HT1080 (cell line): ENCODE measurements around the gene IL18RAP. TPM values are rescaled to one million over a fixed set of nuclear protein-coding genes. Genes with fewer than 3 reads are reported as not detected.

ENCODE experiments used
- DNase-seq: peaks from one replicate; pipeline ENCODE4 v3.0.0-alpha.2; 2015; ENCODE audit warnings: low read depth
- total RNA-seq: library from RNA; depleted of rRNA; stranded (reverse); fragments of >200 nt; shearing (Covaris generic); gene quantifications from 2 replicates; pipeline ENCODE4 v1.2.3, GENCODE V29; 2014

IL18RAP gene
- total RNA-seq, 1 experiment from 2014 or later, result not detected

GRCh38 chr2:102421890-102422759 is 835 bp upstream of the IL18RAP start:
- DNase-seq, result peak; percentile 60

- no peak for DNase-seq
Observed at GRCh38 chr2:102423368-102423767, 408 bp downstream of the IL18RAP start.

DNA sequence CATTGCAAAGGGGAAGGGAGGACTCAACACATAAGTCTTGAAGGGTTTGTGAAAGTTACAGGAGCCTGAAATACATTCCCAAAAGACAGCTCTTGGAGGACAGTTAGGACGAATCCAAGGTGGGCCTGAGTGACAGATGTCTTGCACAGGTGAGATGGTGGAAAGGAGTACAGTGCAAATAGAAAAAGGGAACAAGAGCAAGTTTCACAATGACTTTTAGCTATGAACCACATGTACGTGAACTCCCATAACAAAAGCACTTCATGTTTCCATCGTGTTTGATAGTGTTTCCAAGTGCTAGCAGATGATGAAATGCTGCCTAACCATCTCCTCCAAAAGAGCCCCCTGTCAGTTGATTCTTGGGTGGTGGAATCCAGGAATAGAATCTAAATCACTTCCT is 1.8 kb downstream of the IL18RAP start:
- DNase-seq, result no peak

DNA sequence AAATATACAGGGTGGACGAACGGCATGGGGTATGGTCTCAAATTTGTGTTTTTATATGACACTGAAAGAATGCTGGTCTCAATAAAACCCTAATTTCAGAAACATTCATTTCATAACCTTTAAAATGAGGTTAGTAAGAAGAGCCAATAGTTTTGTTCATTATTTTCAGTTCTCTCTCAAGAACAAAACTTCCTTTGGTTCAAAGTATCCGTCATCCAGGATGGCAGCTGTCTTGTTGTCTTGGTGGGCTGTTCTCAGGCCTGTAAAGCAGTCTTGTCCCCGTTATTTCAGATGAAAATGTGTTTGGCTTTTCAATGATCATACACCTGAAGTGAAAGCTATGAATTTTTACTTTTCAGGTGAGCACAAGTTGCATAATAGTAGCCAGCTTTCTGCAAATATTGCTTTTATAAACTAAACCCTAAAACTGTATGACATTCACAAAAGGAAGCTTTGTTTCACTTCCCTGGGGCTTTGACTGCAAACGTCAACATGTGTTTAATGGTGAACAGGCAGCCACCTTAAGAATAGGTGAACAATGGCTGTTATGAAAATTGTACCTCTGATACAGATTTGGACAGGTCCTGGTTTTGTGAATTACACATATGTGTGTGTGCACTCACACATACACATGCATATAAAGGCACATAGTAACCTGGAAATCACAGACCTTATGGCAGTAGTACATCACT is 2.6 kb downstream of the IL18RAP start:
- DNase-seq, result no peak

GRCh38 chr2:102427249-102427648 is 4.3 kb downstream of the IL18RAP start:
- DNase-seq, result no peak

- no peak for DNase-seq
Observed at GRCh38 chr2:102428573-102428972, 5.6 kb downstream of the IL18RAP start.

GRCh38 chr2:102432386-102432785 is 9.4 kb downstream of the IL18RAP start:
- no peak for DNase-seq

GRCh38 chr2:102433973-102434654 is 11.2 kb downstream of the IL18RAP start:
- DNase-seq, result no peak

- no peak for DNase-seq
Observed at GRCh38 chr2:102434655-102435381, 11.9 kb downstream of the IL18RAP start.

DNA sequence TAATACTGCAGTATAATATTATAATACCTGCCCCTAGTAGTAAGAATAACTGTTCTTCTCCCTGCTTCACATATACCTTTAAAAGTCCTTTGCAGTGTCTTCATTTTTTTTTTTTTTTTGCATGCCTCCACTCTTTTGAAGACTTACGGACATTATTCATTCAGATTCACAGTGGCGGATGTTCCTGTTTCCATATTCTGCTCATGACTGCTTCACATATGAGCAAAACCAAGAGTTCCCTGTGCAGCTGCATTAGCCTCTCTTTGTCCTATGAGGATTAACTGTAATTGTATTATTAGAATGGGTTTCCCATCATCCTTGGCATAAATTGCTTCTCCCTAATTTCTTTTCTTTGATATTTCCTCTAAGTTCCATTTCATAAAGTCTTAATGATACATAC is 12.8 kb downstream of the IL18RAP start:
- DNase-seq, result no peak

GRCh38 chr2:102436323-102436722 is 13.4 kb downstream of the IL18RAP start:
- DNase-seq, result peak; percentile 27

GRCh38 chr2:102437122-102437521 is 14.2 kb downstream of the IL18RAP start:
- no peak for DNase-seq

DNA sequence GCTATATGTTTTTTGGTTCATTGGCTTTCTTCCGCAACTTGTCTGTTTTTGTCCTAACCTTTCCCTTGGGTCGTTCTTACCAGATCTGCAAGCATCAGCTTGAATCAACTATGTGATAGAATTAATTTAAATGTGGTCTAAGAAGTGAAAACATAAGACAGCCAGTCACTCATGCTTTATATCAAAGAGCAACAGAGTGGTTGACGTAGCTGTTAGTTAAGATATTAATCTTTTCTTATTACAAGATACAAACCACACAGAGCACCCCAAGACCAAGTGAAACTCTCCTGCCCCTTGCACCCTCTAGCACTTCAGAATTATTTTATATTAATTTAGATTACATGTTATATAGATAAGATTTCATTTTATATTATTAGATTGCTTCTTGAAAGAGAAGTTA is 15.2 kb downstream of the IL18RAP start:
- DNase-seq, result no peak

GRCh38 chr2:102438578-102438977 is 15.6 kb downstream of the IL18RAP start:
- no peak for DNase-seq

DNA sequence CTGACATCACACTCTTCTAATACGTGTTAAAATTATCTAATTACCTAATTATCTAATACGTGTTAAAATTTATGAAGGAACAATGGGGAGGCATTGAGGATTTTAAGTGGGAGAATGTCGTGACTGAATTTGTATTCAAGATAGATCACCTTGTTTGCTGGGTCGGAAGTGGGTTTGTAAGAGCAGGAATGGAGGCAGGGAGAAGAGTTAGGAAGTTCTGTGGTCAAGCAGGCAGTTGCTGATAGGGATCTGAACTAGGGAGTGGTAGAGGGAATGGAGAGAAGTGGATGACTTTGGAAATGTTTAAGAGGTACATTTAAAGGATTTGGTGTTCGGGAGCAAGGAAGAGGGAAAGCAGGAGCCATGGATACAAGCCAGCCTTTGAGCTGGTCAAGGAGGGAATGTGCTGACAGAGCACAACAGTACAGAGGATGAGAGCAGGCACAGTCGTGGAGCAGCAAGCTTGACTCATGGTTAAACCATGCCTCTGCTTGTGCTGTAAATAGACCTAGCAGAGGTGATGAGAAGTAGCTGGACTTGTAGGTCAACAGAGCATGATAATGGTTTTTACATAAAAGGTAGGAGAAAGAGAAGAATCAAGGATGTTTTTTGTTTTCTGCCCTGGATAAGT is 16.2 kb downstream of the IL18RAP start:
- DNase-seq, result peak; percentile 54

DNA sequence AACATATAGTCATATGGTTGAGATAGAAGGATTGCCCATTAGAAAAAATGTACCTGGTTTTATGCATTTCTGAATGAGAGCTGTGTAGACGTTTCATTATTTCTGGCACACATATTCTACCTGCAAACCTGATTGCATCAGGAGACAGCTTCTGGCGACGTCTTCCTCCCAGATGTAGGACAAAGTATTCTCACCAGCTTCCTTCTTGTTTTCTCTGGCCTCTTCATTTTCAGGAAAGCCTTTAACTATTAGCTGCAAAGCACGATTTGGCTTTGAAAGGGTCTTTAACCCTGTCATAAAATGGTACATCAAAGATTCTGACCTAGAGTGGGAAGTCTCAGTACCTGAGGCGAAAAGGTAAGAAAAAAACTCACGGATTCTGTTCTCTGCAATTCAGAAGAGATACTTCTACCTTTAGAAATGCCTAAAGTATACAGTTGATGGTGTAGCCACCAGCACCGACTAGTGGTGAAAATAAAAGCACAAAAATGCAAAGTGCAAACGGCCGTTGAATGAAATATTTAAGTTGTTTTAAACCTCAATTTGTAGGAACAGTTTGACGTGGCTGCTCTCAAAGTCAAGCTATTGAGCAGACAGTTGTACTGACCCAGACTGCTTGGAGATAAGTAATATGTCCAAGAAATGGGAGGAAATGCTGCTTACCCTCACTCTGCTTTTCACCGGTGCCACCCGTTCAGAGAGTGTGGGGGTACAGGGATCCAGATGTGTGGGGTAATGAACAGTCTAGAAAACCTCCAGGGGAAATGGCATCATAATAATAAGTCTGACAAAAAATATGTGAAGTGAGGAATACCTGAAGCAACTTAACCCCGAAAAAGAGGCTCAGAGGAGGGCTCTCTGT is 20.2 kb downstream of the IL18RAP start:
- DNase-seq, result peak; percentile 5

DNA sequence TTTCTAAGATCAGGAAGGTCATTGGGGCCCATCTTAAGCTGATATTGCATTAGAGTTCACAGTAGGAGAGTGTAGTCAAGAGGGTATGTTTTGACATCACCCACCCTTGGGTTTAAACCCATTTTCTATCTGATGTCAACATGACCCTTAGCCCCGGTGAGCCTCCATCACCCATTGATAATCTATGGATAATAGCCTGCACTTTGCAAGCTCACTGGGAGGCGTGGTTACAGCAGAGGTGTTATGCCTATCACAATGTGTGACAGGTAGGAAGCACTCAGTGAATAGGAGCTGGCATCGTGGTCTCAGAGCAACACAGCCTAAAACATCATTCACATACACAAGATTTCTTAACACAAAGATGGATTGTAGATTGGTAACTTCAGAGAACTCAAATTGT is 21.3 kb downstream of the IL18RAP start:
- no peak for DNase-seq

- DNase-seq, result no peak
Observed at GRCh38 chr2:102446936-102447335, 24.0 kb downstream of the IL18RAP start.

DNA sequence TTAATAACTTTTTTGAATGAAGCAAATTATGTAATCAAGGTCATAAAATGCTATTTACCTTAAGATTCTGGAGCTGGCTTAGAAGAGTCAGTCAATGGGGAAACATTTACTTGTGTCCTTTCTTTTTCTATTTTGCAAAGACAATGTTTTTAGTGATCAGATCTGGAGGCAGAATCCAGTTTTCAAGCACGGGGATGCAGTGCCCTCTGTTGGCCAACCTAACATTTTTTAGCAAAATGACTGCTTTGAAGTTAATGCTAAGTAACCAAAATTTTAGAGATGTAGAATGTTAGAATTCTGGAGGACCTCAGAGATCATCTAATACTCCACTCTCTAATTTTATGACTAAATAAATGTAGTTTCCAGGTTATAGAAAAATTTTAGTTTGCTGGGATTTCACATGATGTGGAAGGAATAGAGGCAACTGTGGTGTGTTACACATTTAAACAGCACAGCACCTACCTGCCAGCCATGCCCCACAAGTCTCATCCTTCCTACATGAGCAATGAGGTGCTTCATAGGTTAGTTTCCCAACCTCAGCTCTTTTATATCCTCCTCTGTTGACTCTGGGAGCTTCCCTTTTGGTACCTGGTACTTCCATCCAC is 26.5 kb downstream of the IL18RAP start:
- peak; percentile 26 for DNase-seq

GRCh38 chr2:102451968-102452367 is 29.0 kb downstream of the IL18RAP start:
- DNase-seq, result no peak
